ENCODE data around the gene PSMC5. TPM values are rescaled to one million over a fixed set of nuclear protein-coding genes. Genes with fewer than 3 reads are reported as not detected.
"Not testable (repeated sequence)": the region's sequence is repeated elsewhere in the genome, so short reads cannot be mapped to it uniquely, and the experiment has no call there.

The PSMC5 gene
- total and polyA plus RNA-seq, 7 donors: 147 to 380 (median 224) TPM

- Histone ChIP-seq H3K27me3 (ENCODE audit: insufficient read depth in 3 of 3, low read length in 2 of 3) (no peaks in the 10 kb centered on the region), H3K9me3 (no peaks in the 10 kb centered on the region), H3K36me3 (ENCODE audit: insufficient read depth in 1 of 2, low read depth in 1 of 2) (peaks cover 9 to 98% of the 10 kb centered on the region in 2 donors), H3K27ac (no peak overlapping the region), H3K4me3 (no peak overlapping the region), H3K4me1 (no peaks in the 10 kb centered on the region)
- intact Hi-C loops (cut with DNase I): no loop called here
- DNase-seq: no peak
- TF ChIP-seq CTCF (IDR thresholded peaks at IDR 0.05): no peak
- no peak for ATAC-seq
- 79 to 83% (median 83%) methylated on average over 3 of the region's 3 CpGs for WGBS, 3 donors
Observed at GRCh38 chr17:63792055-63792729, 35.0 kb upstream of the PSMC5 start.

- 95 to 98% (median 96%) methylated on average over 10 of the region's 10 CpGs for WGBS, 3 donors
- H3K4me3 ChIP-seq; DNase-seq; H3K27me3 ChIP-seq (ENCODE audit: insufficient read depth in 3 of 3, low read length in 2 of 3); H3K9me3 ChIP-seq; intact Hi-C loops (cut with DNase I); H3K27ac ChIP-seq; H3K4me1 ChIP-seq; ATAC-seq: not testable (repeated sequence)
- peaks cover 16 to 100% of the 10 kb centered on the region in 2 donors for H3K36me3 ChIP-seq (ENCODE audit: insufficient read depth in 1 of 2, low read depth in 1 of 2)
Observed at GRCh38 chr17:63796375-63796774, 30.9 kb upstream of the PSMC5 start.

- DNase-seq (no peak), ATAC-seq (no peak)
- Histone ChIP-seq H3K27ac (no peak overlapping the region), H3K9me3 (no peaks in the 10 kb centered on the region), H3K4me3 (no peak overlapping the region), H3K27me3 (ENCODE audit: insufficient read depth in 3 of 3, low read length in 2 of 3) (no peaks in the 10 kb centered on the region), H3K36me3 (ENCODE audit: insufficient read depth in 1 of 2, low read depth in 1 of 2) (peaks cover 20 to 100% of the 10 kb centered on the region in 2 donors), H3K4me1 (no peaks in the 10 kb centered on the region)
- 88 to 90% (median 88%) methylated on average over 3 of the region's 3 CpGs for whole genome bisulfite sequencing, 3 donors
- TF ChIP-seq CTCF (IDR thresholded peaks at IDR 0.05): no peak
- intact Hi-C loops (cut with DNase I): no loop called here
Observed at GRCh38 chr17:63798572-63799106, 28.6 kb upstream of the PSMC5 start.

GRCh38 chr17:63800783-63801182 is 26.4 kb upstream of the PSMC5 start:
- 91 to 98% (median 97%) methylated on average over 1 of the region's 1 CpG for WGBS, 3 donors
- Histone ChIP-seq H3K27ac (no peak overlapping the region), H3K4me1 (no peaks in the 10 kb centered on the region), H3K9me3 (no peaks in the 10 kb centered on the region), H3K36me3 (ENCODE audit: insufficient read depth in 1 of 2, low read depth in 1 of 2) (peaks cover 11 to 100% of the 10 kb centered on the region in 2 donors), H3K27me3 (ENCODE audit: insufficient read depth in 3 of 3, low read length in 2 of 3) (no peaks in the 10 kb centered on the region), H3K4me3 (no peak overlapping the region)
- intact Hi-C loops (cut with DNase I): no loop called here
- no peak for DNase-seq
- no peak for ATAC-seq
- TF ChIP-seq CTCF (IDR thresholded peaks at IDR 0.05): no peak

- H3K4me1 ChIP-seq: no peaks in the 10 kb centered on the region
- no peaks in the 10 kb centered on the region for H3K27me3 ChIP-seq (ENCODE audit: insufficient read depth in 3 of 3, low read length in 2 of 3)
- H3K27ac ChIP-seq: no peak overlapping the region
- H3K4me3 ChIP-seq: no peak overlapping the region
- no peak for DNase-seq
- no peak for TF ChIP-seq CTCF (IDR thresholded peaks at IDR 0.05)
- WGBS, 3 donors: 89 to 98% (median 96%) methylated on average over 1 of the region's 1 CpG
- no peaks in the 10 kb centered on the region for H3K9me3 ChIP-seq
- no peak for ATAC-seq
- H3K36me3 ChIP-seq (ENCODE audit: insufficient read depth in 1 of 2, low read depth in 1 of 2): peaks cover 16 to 100% of the 10 kb centered on the region in 2 donors
- intact Hi-C loops (cut with DNase I): no loop called here
Observed at GRCh38 chr17:63804328-63804727, 22.9 kb upstream of the PSMC5 start.

All from psoas muscle (tissue), 8 donors.